SU-DHL-6 (cell line): ENCODE results near the gene SRP19.

Experiments used
- H2AFZ ChIP-seq: fragments of 200-600 bp; sonication (generic); 2 replicates; pipeline ENCODE4 v1.6.1; 2014; ENCODE audit warnings: low read depth, mild to moderate bottlenecking, moderate library complexity, mixed read lengths, antibody characterized with exemption, low read length; ENCODE audit not compliant: severe bottlenecking
- H3F3A ChIP-seq: fragments of 200-600 bp; shearing (Covaris generic); 2 replicates; pipeline ENCODE4 v1.6.0; 2016; ENCODE audit warnings: antibody characterized with exemption, mild to moderate bottlenecking; ENCODE audit not compliant: insufficient read depth
- H3K27ac ChIP-seq: fragments of 200-600 bp; sonication (generic); 2 replicates; pipeline ENCODE4 v1.5.1; 2016; ENCODE audit warnings: low read depth, mild to moderate bottlenecking, low read length, moderate library complexity, mixed read lengths
- H3K27me3 ChIP-seq: fragments of 200-600 bp; sonication (generic), shearing (Covaris generic); 2 replicates; pipeline ENCODE4 v1.6.0; 2014; ENCODE audit warnings: mild to moderate bottlenecking, low read length
- H3K36me3 ChIP-seq: fragments of 200-600 bp; sonication (generic); 2 replicates; pipeline ENCODE4 v1.6.1; 2014; ENCODE audit warnings: mild to moderate bottlenecking, low read length, mixed read lengths
- H3K4me2 ChIP-seq: fragments of 300-600, 200-600 bp; shearing (Covaris generic), sonication (generic); 2 replicates; pipeline ENCODE4 v1.6.0; 2014; ENCODE audit warnings: low read length, low read depth, mild to moderate bottlenecking; ENCODE audit not compliant: poor library complexity, severe bottlenecking
- H3K4me3 ChIP-seq: fragments of 200-600 bp; sonication (generic); 2 replicates; pipeline ENCODE4 v1.5.1; 2014; ENCODE audit warnings: antibody characterized with exemption, low read length, mild to moderate bottlenecking, mixed read lengths; ENCODE audit not compliant: insufficient read depth, poor library complexity, severe bottlenecking
- H3K79me2 ChIP-seq: fragments of 200-600 bp; sonication (generic); 2 replicates; pipeline ENCODE4 v1.6.1; 2014; ENCODE audit warnings: mild to moderate bottlenecking, low read length, moderate library complexity; ENCODE audit not compliant: insufficient read depth
- H3K9ac ChIP-seq: fragments of 200-600 bp; sonication (generic); 2 replicates; pipeline ENCODE4 v1.7.0; 2014; ENCODE audit warnings: mild to moderate bottlenecking, low read length
- H3K9me2 ChIP-seq: fragments of 200-600 bp; sonication (generic); replicated peaks from 2 replicates; pipeline ENCODE4 v1.6.1; 2014; ENCODE audit warnings: low read length; ENCODE audit not compliant: insufficient read depth
- H3K9me3 ChIP-seq: fragments of 200-600 bp; sonication (generic); 2 replicates; pipeline ENCODE4 v1.6.1; 2014; ENCODE audit warnings: low read length, mixed read lengths; ENCODE audit not compliant: insufficient read depth
- H4K20me1 ChIP-seq: fragments of 200-600 bp; sonication (generic); 2 replicates; pipeline ENCODE4 v1.6.1; 2014; ENCODE audit warnings: low read depth, mild to moderate bottlenecking, antibody characterized with exemption, low read length, moderate library complexity, mixed read lengths
- CTCF ChIP-seq: fragments of 200-600 bp; sonication (generic); IDR thresholded peaks from one replicate; pipeline ENCODE4 v1.5.1; 2017; ENCODE audit warnings: antibody characterized with exemption, mild to moderate bottlenecking, low read length, moderate library complexity; ENCODE audit not compliant: insufficient read depth, poor library complexity, severe bottlenecking
- EZH2phosphoT487 ChIP-seq: fragments of 200-600 bp; sonication (generic), shearing (Covaris generic); conservative IDR thresholded peaks from 2 replicates; pipeline ENCODE4 v1.6.1; 2018; ENCODE audit warnings: mild to moderate bottlenecking, antibody characterized with exemption, low read length, moderate library complexity, mixed read lengths

SRP19 gene

DNA sequence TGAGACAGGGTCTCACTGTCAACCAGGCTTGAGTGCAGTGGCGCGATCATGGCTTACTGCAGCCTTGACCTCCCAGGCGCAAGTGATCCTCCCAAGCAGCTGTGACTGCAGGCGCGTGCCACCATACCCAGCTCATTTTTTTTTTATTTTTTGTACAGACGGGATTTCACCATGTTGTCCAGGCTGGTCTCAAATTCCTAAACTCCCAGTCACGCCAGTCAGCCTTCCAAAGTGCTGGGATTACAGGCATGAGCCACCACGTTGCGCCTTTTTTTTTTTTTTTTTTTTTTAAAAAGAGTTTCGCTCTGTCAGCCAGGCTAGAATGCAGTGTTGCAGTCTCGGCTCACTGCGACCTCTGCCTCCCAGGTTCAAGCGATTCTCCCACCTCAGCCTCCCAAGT is 27.1 kb upstream of the SRP19 start:
- no peak overlapping the region for H3K4me2 ChIP-seq
- H3K9ac ChIP-seq, result no peak overlapping the region
- peaks cover 18% of the 10 kb centered on the region; the same call in 1 of the 2 replicates for H3K36me3 ChIP-seq
- H2AFZ ChIP-seq, result no peak overlapping the region
- H3K9me2 ChIP-seq, result no peaks in the 10 kb centered on the region
- no peaks in the 10 kb centered on the region for H3F3A ChIP-seq
- H3K4me3 ChIP-seq, result no peak overlapping the region
- H3K27me3 ChIP-seq, result no peaks in the 10 kb centered on the region
- H3K9me3 ChIP-seq, result no peaks in the 10 kb centered on the region
- H3K27ac ChIP-seq, result no peak overlapping the region
- H4K20me1 ChIP-seq, result no peaks in the 10 kb centered on the region
- TF ChIP-seq EZH2phosphoT487, result no peak
- TF ChIP-seq CTCF, result no peak
- no peaks in the 10 kb centered on the region for H3K79me2 ChIP-seq

DNA sequence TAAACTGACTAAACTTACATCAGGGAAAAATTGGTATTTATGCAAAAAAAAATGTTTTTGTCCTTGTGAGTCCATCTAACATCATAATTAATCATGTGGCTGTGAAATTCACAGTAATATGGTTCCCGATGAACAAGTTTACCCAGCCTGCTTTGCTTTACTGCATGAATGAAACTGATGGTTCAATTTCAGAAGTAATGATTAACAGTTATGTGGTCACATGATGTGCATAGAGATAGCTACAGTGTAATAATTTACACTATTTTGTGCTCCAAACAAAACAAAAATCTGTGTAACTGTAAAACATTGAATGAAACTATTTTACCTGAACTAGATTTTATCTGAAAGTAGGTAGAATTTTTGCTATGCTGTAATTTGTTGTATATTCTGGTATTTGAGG is 16.6 kb upstream of the SRP19 start:
- TF ChIP-seq CTCF, result no peak
- no peak for TF ChIP-seq EZH2phosphoT487
- H3K9me3 ChIP-seq, result no peaks in the 10 kb centered on the region
- H3F3A ChIP-seq, result peaks cover 16% of the 10 kb centered on the region; the same call in 1 of the 2 replicates
- H3K9ac ChIP-seq, result no peak overlapping the region
- H2AFZ ChIP-seq, result no peak overlapping the region
- H3K4me2 ChIP-seq, result no peak overlapping the region
- no peak overlapping the region for H3K4me3 ChIP-seq
- H3K79me2 ChIP-seq, result no peaks in the 10 kb centered on the region
- H3K27me3 ChIP-seq, result no peaks in the 10 kb centered on the region
- H4K20me1 ChIP-seq, result no peaks in the 10 kb centered on the region
- H3K27ac ChIP-seq, result no peak overlapping the region
- H3K36me3 ChIP-seq, result no peaks in the 10 kb centered on the region
- H3K9me2 ChIP-seq, result no peaks in the 10 kb centered on the region

GRCh38 chr5:112846556-112846955 is 14.5 kb upstream of the SRP19 start:
- no peak overlapping the region for H3K4me2 ChIP-seq
- no peaks in the 10 kb centered on the region for H3K9me3 ChIP-seq
- no peak overlapping the region for H3K4me3 ChIP-seq
- H3K27me3 ChIP-seq, result no peaks in the 10 kb centered on the region
- H3K36me3 ChIP-seq, result no peaks in the 10 kb centered on the region
- peaks cover 16% of the 10 kb centered on the region; the same call in 1 of the 2 replicates for H3F3A ChIP-seq
- no peak overlapping the region for H3K27ac ChIP-seq
- no peak overlapping the region for H2AFZ ChIP-seq
- no peaks in the 10 kb centered on the region for H3K79me2 ChIP-seq
- no peak for TF ChIP-seq EZH2phosphoT487
- TF ChIP-seq CTCF, result no peak
- H4K20me1 ChIP-seq, result no peaks in the 10 kb centered on the region
- H3K9ac ChIP-seq, result no peak overlapping the region
- H3K9me2 ChIP-seq, result no peaks in the 10 kb centered on the region
